ENCODE data around the gene HLX. TPM values are rescaled to one million over a fixed set of nuclear protein-coding genes. Genes with fewer than 3 reads are reported as not detected.
A peak's percentile ranks its signal among the peaks of the same experiment; 100 is the strongest.

Gene HLX
- total RNA-seq (2021; ENCODE audit: unreplicated experiment) (1.8 TPM), Bru-seq, nascent RNA (percentile 32 among the genes with signal in this experiment), BruChase-seq, experiment 1, labeled RNA remaining after a 6-hour chase (percentile 29 among the genes with signal in this experiment), BruChase-seq, experiment 2, labeled RNA remaining after a 2-hour chase (percentile 25 among the genes with signal in this experiment)
- polyA plus RNA-seq (2012): 0.17 and 0.88 TPM in 2 replicates
- long read RNA-seq, full-length matches to known transcripts: 1 of 1 reads
- long read RNA-seq, partial matches to known transcripts: 0 of 1 reads
- long read RNA-seq, other reads (novel, unspliced or antisense): 0 of 1 reads

GRCh38 chr1:220879076-220879508 lies at the start of gene HLX:
Gene HLX, plus strand, starts transcription at chr1:220879443. Its CDS starts 415 bp downstream, at chr1:220879858.
- Histone ChIP-seq H3K27me3 (ENCODE audit: insufficient read depth, low read length) (no peaks in the 10 kb centered on the region), H3K4me1 (ENCODE audit: control insufficient read depth in 1 of 2, insufficient read depth in 2 of 2, low read length in 2 of 2) (peaks cover 3 to 11% of the 10 kb centered on the region in 2 experiments; a peak in 3 of 4 replicates), H3K36me3 (ENCODE audit: control insufficient read depth in 1 of 2, insufficient read depth in 2 of 2, low read length in 2 of 2) (no peaks in the 10 kb centered on the region), H3K9me3 (ENCODE audit: control insufficient read depth in 1 of 2, insufficient read depth in 1 of 2, low read depth in 1 of 2, low read length in 2 of 2) (no peaks in the 10 kb centered on the region), H3K79me2 (ENCODE audit: insufficient read depth, low read length) (no peaks in the 10 kb centered on the region), H3K4me2 (ENCODE audit: low read length) (peak within 1 kb of the TSS; percentile 91), H3K27ac (ENCODE audit: low read depth, low read length) (peak within 1 kb of the TSS; percentile 36; the same call in 1 of the 2 replicates), H2AFZ (ENCODE audit: low read depth, low read length, poor library complexity, severe bottlenecking) (peak within 1 kb of the TSS; percentile 74), H3K4me3 (replicated peaks in 1 of 2; ENCODE audit: low read depth in 1 of 2, low read length in 2 of 2) (peak within 1 kb of the TSS; percentile 58 to 75), H4K20me1 (ENCODE audit: insufficient read depth) (no peaks in the 10 kb centered on the region), H3K9me2 (ENCODE audit: insufficient read depth) (no peaks in the 10 kb centered on the region), H3K9ac (ENCODE audit: low read length) (peak within 1 kb of the TSS; percentile 58)
- CTCF ChIA-PET: interaction anchor here (0.7 to 1.3 kb wide), 4 partner anchors 27 to 1576 kb away, joined by 3 to 4 read pairs (median 4); no protein-coding TSS in a partner anchor
- POLR2A ChIA-PET: no interaction called here
- no TSS peak for BruUV-seq (replicated peaks)
- intact Hi-C loops (cut with micrococcal nuclease): loop anchor here (5.0 to 10.0 kb wide), 3 partner anchors 538 to 1576 kb away; no protein-coding TSS in a partner anchor
- peak; percentile 56 for DNase-seq (ENCODE audit: low read depth, low spot score)
- ATAC-seq: peak; percentile 91
- TF ChIP-seq, protein P1, sequence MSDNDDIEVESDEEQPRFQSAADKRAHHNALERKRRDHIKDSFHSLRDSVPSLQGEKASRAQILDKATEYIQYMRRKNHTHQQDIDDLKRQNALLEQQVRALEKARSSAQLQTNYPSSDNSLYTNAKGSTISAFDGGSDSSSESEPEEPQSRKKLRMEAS (IDR thresholded peaks at IDR 0.05): no peak
- TF ChIP-seq ELF1 (IDR thresholded peaks at IDR 0.05; ENCODE audit: borderline replicate concordance, low read depth): no peak
- TF ChIP-seq POLR2A (IDR thresholded peaks at IDR 0.05; ENCODE audit: borderline replicate concordance, extremely low read depth, insufficient read depth, insufficient read length): peak; percentile 34
- TF ChIP-seq EGR1 (IDR thresholded peaks at IDR 0.05; ENCODE audit: low read depth): no peak
- no peak for TF ChIP-seq JUND (IDR thresholded peaks at IDR 0.05)
- TF ChIP-seq RAD21 (IDR thresholded peaks at IDR 0.05; ENCODE audit: low read depth): no peak
- TF ChIP-seq, protein P2, sequence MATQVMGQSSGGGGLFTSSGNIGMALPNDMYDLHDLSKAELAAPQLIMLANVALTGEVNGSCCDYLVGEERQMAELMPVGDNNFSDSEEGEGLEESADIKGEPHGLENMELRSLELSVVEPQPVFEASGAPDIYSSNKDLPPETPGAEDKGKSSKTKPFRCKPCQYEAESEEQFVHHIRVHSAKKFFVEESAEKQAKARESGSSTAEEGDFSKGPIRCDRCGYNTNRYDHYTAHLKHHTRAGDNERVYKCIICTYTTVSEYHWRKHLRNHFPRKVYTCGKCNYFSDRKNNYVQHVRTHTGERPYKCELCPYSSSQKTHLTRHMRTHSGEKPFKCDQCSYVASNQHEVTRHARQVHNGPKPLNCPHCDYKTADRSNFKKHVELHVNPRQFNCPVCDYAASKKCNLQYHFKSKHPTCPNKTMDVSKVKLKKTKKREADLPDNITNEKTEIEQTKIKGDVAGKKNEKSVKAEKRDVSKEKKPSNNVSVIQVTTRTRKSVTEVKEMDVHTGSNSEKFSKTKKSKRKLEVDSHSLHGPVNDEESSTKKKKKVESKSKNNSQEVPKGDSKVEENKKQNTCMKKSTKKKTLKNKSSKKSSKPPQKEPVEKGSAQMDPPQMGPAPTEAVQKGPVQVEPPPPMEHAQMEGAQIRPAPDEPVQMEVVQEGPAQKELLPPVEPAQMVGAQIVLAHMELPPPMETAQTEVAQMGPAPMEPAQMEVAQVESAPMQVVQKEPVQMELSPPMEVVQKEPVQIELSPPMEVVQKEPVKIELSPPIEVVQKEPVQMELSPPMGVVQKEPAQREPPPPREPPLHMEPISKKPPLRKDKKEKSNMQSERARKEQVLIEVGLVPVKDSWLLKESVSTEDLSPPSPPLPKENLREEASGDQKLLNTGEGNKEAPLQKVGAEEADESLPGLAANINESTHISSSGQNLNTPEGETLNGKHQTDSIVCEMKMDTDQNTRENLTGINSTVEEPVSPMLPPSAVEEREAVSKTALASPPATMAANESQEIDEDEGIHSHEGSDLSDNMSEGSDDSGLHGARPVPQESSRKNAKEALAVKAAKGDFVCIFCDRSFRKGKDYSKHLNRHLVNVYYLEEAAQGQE (IDR thresholded peaks at IDR 0.05; ENCODE audit: low read depth): no peak
- no peak for TF ChIP-seq SRF (IDR thresholded peaks at IDR 0.05; ENCODE audit: low read depth)
- TF ChIP-seq EZH2 (IDR thresholded peaks at IDR 0.05): no peak
- no peak for TF ChIP-seq TCF7L2 (IDR thresholded peaks at IDR 0.05; ENCODE audit: borderline replicate concordance, extremely low read depth, insufficient read depth, insufficient read length)
- TF ChIP-seq ATF3 (IDR thresholded peaks at IDR 0.05): no peak
- no peak for TF ChIP-seq ZBTB33 (IDR thresholded peaks at IDR 0.05; ENCODE audit: extremely low read depth, insufficient replicate concordance, low read length)
- peak; percentile 54 for TF ChIP-seq POLR2AphosphoS5 (IDR thresholded peaks at IDR 0.05; ENCODE audit: low read depth, low read length)
- no peak for TF ChIP-seq CBX3 (IDR thresholded peaks at IDR 0.05; ENCODE audit: low read depth)
- TF ChIP-seq SP1 (IDR thresholded peaks at IDR 0.05; ENCODE audit: low read depth): no peak
- no peak for TF ChIP-seq CEBPB (IDR thresholded peaks at IDR 0.05; ENCODE audit: low read depth)
- no peak for TF ChIP-seq FOSL1 (IDR thresholded peaks at IDR 0.05; ENCODE audit: low read depth)
- RAD21 ChIA-PET (ENCODE audit: low non-redundant PET in 1 of 2, low total read pairs in 2 of 2, uncharacterized antibody in 2 of 2, unreplicated experiment in 2 of 2): no interaction called here

Measured in HCT116 (cell line).